HG03442 (cell line): ENCODE results near the gene ST8SIA2.

Experiments used
- ATAC-seq: cut with Tn5 transposase; IDR thresholded peaks from one replicate; pipeline ENCODE4 v1.9.1; 2021; ENCODE audit warnings: mild to moderate bottlenecking, moderate library complexity; ENCODE audit not compliant: unreplicated experiment

Gene ST8SIA2

DNA sequence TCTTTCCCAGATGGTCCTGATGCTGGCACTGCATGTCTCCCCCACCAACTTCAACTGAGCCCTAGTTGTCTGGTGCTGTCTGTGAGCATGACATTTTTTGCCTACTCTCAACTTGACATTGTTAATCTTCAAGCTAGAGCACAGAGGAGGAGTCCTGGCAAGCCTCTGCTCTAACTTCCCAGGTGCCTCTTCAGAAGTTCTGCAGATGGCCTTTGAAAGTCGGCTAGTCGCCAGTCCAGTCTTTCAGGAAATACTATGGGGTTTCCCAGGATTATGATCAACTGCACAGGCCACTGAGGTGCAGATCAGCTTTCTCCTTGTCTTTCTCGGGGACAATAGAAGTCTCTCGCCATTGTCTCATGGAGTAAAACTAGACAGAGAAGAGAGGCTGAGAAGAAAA, 86.7 kb downstream of the ST8SIA2 start:
- no peak for ATAC-seq

DNA sequence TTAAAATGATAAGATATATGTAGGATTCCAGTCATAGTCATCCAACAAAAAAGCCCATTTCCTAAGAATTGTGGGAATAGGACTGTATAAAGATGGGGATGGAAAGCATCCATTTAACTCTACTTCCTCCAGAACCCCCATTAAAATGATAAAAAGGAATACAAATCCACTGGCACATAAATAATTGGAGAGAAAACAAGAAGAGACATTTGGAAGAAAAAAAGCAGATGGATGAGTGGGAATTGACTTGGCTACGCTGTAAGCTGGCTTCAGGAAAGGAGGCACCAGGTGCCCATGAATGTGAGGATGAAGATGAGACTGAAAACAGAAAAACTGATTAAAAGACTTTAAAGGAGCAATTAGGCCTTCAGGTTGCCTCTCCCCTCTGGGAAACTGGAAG, 91.8 kb downstream of the ST8SIA2 start:
- no peak for ATAC-seq

DNA sequence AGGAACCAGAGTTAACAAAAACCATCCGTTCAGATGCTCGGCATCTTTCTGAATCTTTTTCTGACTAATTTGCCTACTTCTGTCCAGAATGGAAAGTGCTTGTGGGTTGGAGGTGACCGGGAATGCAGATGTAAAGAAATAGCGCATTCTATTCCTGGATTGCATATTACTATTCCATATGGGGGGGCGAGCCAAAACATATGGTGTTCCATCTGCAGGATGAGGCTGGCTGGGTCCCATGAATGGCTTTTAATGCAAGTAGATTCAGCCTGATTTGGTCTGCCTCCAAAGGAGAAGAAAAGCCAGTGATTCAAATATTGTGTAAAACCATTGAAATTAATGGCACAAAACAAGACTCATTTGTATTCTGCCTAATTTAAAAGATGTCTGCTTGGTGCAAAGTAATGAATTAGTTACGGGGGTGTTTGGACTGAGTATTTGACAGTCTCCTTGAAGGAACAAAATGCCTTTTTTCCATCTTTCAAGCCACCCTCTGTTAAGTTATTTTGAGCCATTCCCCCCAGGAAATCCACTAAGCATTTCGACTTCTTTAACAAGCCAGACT, 99.0 kb downstream of the ST8SIA2 start:
- ATAC-seq: no peak

DNA sequence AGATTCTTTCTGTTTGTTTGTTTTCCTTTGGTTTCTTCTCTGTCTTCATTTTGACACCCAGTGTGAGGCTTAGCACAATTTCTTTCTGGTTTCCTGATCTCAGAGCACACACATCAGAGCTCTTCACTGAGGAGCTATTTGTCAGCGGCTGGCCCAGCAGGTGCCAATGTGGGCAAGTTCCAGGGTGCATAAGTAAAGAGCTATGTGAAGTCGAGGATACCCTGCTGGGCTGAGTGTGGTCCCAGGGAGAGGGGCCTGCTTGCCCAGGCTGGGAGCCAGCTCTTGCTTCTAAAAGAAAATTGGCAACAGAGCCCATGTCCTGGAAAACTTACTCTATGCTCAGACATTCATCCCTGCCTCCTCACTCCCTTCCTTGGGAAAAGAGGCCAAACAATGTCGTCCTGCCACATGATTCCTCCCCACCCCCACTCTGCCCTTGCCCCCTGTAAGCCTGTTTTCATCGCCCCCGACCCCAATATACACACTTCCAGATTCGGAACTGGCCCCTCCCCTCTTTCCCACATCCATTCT, 101.2 kb downstream of the ST8SIA2 start:
- no peak for ATAC-seq

DNA sequence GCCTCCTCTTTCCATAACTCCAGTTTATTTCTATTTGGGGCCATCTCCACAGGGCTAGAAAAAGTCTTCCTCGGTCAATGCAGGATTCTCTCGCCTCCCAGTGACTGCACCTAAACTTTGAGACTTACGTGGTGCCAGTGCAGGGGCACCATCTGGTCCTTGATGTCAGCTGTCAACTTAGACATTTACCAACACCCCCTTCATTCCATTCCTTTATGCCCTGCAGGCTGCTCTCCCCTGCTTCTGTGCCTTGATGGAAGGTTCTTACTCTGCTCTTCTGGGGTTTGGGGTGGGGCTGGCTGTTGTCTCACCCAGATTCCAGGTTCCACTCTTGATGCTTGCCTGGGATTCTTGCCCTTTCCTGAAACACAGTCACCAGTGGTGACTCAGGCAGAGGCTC, 101.8 kb downstream of the ST8SIA2 start:
- ATAC-seq: no peak

DNA sequence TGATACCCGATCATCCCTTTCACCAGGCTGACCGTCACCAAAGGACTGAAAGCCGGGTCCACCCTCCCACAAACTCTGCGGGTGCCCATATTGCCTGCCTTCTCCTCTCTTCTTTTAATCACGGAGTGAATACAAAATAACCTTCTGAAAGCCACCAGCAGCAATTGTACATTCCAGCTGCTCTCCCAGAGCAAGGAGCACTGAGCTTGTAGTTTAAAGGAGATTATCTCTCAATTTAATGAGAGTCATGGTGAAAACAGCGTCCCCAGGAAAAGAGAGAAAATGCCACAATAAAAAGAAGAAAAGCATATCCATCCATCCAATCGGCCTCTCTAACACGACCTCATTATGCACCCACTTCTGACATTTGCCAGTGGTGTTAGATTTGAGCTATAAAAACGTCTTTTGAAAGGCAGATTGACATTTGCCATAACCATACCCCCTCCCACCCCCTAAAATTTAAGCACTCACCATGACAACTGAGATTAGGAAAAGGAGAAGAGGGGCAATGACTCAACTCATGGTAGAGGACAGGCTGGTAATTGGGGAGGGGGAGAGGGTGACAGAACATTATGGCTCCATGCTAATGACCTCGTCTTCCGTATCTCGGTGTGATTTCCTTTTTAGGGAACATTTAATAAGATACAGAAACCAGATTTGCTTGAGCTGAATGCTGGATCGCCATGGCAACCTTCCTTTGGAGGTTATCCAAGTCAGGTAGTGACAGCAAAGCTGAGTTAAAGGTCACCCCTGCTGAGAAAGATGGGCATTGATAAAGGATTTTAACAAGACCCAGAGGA, 106.2 kb downstream of the ST8SIA2 start:
- no peak for ATAC-seq

DNA sequence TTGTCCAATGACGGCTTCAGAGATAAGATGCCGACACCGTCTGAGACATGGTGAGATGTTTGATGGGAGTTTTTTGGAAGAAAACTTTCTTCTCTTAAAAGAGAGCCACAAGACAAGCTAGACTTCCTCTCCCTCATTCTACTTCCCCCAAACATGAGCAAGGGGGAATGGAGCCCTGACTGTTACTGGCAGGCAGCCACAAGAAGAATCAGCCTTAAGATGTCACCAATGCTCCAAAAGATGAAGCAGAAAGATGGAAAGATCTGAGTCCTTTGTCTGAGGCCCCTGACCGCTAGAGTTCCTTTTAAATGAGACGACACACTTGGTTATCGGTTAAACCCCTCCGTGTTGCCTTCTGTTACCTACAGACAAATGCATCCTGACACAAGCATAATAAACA, 108.7 kb downstream of the ST8SIA2 start:
- ATAC-seq: no peak

DNA sequence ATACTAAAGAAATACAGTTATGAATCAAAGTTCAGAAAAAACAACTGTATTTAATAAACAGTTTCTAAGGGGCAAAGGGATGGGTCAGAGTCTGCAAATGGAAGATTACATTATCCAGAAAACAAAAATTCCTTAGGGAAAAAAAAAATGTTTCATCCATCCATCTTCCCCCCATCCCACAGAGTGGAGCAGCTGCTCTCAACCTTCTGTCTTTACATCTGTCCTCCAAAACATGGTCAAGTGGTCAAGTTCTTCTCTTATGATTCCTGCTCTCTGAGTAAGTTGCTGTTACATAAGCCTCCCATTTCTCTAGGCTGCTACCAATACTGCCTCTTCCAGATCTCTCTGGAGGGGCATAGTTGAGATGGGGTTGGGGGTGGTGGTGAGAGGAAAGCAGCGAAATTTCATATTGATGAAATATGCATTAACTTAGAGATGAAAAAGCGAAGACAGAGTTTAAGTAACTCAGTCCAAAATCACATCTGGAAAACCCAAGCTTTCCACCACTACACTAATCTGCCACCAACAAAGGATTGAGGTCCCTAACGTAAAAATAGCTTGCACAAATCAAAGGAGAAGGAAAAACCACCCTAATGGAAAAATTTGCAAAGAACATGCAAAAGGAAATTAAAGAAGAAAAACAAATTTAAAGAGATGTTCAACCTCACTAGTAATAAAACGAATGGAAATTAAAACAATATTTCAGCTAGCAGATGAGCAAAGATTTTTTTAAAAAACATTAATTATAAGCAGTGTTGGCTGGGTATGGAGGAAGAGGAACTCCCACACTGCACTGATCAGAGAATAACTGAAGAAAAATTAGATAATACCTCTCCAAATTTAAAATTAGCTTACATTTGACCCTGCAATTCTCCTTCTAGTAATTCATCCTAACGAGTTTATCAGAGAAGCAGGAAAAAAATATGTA, 109.5 kb downstream of the ST8SIA2 start:
- no peak for ATAC-seq

DNA sequence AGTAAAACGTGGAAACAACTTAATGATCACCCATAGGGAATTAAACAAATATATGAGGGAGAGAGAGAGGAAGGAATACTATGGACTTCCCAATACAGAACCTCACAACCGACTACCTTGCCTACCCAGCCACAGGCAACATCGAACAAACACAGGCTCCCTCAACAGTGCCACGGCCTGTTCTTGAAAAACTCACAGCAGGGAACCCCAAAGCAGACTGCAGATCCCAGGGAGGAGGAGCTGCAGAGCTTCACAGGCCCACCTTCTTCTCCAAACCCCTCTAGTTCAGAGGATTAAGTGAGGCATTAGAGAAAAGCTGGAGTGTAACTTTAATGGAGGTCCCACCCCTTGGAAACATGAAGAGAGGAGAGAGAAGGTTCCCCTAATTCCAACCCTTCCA, 110.2 kb downstream of the ST8SIA2 start:
- ATAC-seq: no peak

DNA sequence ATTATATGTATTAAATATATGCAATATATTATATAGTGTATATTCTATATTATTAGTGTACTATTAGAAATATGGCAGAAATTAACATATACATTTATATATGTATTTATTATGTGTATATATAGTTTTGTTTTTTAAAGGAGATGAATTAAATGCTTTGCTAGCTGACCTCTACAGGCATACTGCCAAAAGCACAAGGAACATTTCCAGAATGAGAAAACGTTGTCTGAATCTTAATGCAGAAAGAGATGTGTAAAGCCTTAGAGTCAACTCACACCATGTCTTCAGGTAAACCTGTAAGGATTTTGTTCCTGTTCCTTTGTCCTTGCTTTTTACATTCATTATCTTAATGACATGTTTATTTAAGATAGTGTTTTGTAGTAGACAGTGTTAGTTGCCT, 111.9 kb downstream of the ST8SIA2 start:
- no peak for ATAC-seq

DNA sequence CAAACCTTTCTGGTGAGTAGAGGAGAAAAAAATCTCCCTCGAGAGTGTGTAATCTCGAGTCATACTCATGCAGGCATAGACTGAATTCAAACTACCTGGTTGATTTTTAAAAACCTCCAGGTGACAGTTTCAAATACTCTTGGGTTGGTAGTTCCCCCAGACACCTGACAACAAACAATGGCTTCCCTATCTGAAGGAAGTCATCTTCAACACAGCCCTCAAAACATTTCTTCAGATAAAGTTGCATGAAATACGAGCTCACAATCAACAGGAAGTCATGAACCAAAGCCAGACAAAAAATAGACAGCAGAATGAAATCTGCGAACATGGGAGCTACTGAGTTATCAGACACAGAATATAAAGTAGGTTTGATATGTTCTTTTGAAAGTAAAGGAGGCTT, 112.8 kb downstream of the ST8SIA2 start:
- no peak for ATAC-seq

DNA sequence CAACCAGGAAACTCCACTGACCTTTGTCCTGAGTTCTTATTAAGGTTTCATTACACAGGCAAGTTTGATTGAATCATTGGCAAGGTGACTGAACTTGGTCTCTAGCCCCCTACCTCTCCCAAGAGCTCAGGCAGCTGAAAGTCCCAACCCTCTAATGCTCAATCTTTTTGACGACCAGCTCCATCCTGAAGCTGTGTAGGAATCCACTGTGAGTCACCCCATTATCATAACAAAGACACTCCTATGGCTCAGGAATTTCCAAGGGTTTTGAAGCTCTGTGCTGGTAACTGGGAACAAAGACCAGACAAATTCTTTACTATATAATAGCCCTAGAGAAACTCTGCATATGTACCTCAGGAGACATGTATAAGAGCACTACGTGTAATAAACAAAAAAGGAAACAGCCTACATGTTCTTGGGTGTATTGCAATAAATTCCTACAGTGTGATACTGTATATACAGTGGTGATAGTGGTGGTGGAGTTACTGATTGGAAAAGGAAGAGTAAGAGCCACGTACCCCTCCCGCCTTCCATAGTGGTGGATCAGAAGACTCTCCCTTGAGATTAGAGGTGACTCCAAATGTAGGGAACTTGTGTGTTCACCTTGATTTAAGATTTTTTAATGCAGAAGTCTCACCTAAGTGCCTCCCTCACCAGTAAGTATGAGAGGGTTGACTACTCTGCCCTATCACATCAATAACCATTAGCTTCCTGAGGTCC, 116.6 kb downstream of the ST8SIA2 start:
- no peak for ATAC-seq
